ENCODE results near the gene SPAG9. TPM values are rescaled to one million over a fixed set of nuclear protein-coding genes. Genes with fewer than 3 reads are reported as not detected.

The SPAG9 gene
- total RNA-seq, 1 experiment from 2014 or later, result 158 TPM

- in situ Hi-C loops (cut with HindIII; ENCODE audit: low sequenced_read_pairs), result no loop called here
- DNase-seq (ENCODE audit: low spot score), result no peak
Observed at GRCh38 chr17:51052235-51052634, 68.4 kb downstream of the SPAG9 start.

GRCh38 chr17:51050291-51051033 is 70.2 kb downstream of the SPAG9 start:
- no peak for DNase-seq (ENCODE audit: low spot score)
- in situ Hi-C loops (cut with HindIII; ENCODE audit: low sequenced_read_pairs), result no loop called here

- in situ Hi-C loops (cut with HindIII; ENCODE audit: low sequenced_read_pairs), result no loop called here
- DNase-seq (ENCODE audit: low spot score), result peak; percentile 100
Observed at GRCh38 chr17:51046514-51047384, 73.9 kb downstream of the SPAG9 start.

- DNase-seq (ENCODE audit: low spot score), result peak; percentile 59
- in situ Hi-C loops (cut with HindIII; ENCODE audit: low sequenced_read_pairs), result no loop called here
Observed at GRCh38 chr17:51046046-51046445, 74.6 kb downstream of the SPAG9 start.

- in situ Hi-C loops (cut with HindIII; ENCODE audit: low sequenced_read_pairs), result no loop called here
- DNase-seq (ENCODE audit: low spot score), result peak; percentile 57
Observed at GRCh38 chr17:51045621-51046020, 75.0 kb downstream of the SPAG9 start.

GRCh38 chr17:51044976-51045375 is 75.7 kb downstream of the SPAG9 start:
- in situ Hi-C loops (cut with HindIII; ENCODE audit: low sequenced_read_pairs), result no loop called here
- DNase-seq (ENCODE audit: low spot score), result peak; percentile 76

GRCh38 chr17:51036084-51036483 is 84.6 kb downstream of the SPAG9 start:
- in situ Hi-C loops (cut with HindIII; ENCODE audit: low sequenced_read_pairs), result no loop called here
- no peak for DNase-seq (ENCODE audit: low spot score)

- in situ Hi-C loops (cut with HindIII; ENCODE audit: low sequenced_read_pairs), result no loop called here
- no peak for DNase-seq (ENCODE audit: low spot score)
Observed at GRCh38 chr17:51035431-51035830, 85.2 kb downstream of the SPAG9 start.

- no peak for DNase-seq (ENCODE audit: low spot score)
- in situ Hi-C loops (cut with HindIII; ENCODE audit: low sequenced_read_pairs), result no loop called here
Observed at GRCh38 chr17:51034800-51035199, 85.9 kb downstream of the SPAG9 start.

GRCh38 chr17:51032850-51033249 is 87.8 kb downstream of the SPAG9 start:
- no peak for DNase-seq (ENCODE audit: low spot score)
- in situ Hi-C loops (cut with HindIII; ENCODE audit: low sequenced_read_pairs), result no loop called here

GRCh38 chr17:51029568-51030463 is 90.9 kb downstream of the SPAG9 start:
- in situ Hi-C loops (cut with HindIII; ENCODE audit: low sequenced_read_pairs), result no loop called here

GRCh38 chr17:51029142-51029541 is 91.5 kb downstream of the SPAG9 start:
- in situ Hi-C loops (cut with HindIII; ENCODE audit: low sequenced_read_pairs), result no loop called here
- DNase-seq (ENCODE audit: low spot score), result no peak

More at GRCh38 chr17:51029568-51030463, 90.9 kb downstream of the SPAG9 start:
- DNase-seq (ENCODE audit: low spot score), result no peak

GRCh38 chr17:51028176-51028863 is 92.3 kb downstream of the SPAG9 start:
- in situ Hi-C loops (cut with HindIII; ENCODE audit: low sequenced_read_pairs), result no loop called here
- no peak for DNase-seq (ENCODE audit: low spot score)

- in situ Hi-C loops (cut with HindIII; ENCODE audit: low sequenced_read_pairs), result no loop called here
- no peak for DNase-seq (ENCODE audit: low spot score)
Observed at GRCh38 chr17:51018541-51018940, 102.1 kb downstream of the SPAG9 start.

GRCh38 chr17:51017270-51017669 is 103.4 kb downstream of the SPAG9 start:
- no peak for DNase-seq (ENCODE audit: low spot score)
- in situ Hi-C loops (cut with HindIII; ENCODE audit: low sequenced_read_pairs), result no loop called here

- in situ Hi-C loops (cut with HindIII; ENCODE audit: low sequenced_read_pairs), result no loop called here
- DNase-seq (ENCODE audit: low spot score), result no peak
Observed at GRCh38 chr17:51016099-51016498, 104.6 kb downstream of the SPAG9 start.

- in situ Hi-C loops (cut with HindIII; ENCODE audit: low sequenced_read_pairs), result no loop called here
- peak; percentile 67 for DNase-seq (ENCODE audit: low spot score)
Observed at GRCh38 chr17:51015145-51015558, 105.5 kb downstream of the SPAG9 start.

- in situ Hi-C loops (cut with HindIII; ENCODE audit: low sequenced_read_pairs), result no loop called here
Observed at GRCh38 chr17:51014129-51014528, 106.5 kb downstream of the SPAG9 start.

GRCh38 chr17:51013322-51013721 is 107.3 kb downstream of the SPAG9 start:
- DNase-seq (ENCODE audit: low spot score), result no peak
- in situ Hi-C loops (cut with HindIII; ENCODE audit: low sequenced_read_pairs), result no loop called here

More at GRCh38 chr17:51014129-51014528, 106.5 kb downstream of the SPAG9 start:
- DNase-seq (ENCODE audit: low spot score), result no peak
